Eye (tissue), 1 donor: ENCODE data around the gene RBKS.

Experiments
- DNase-seq: peaks from one replicate; pipeline ENCODE4 v3.0.0-alpha.2; 2015

Gene RBKS

GRCh38 chr2:27828305-27828704, 61.9 kb downstream of the RBKS start:
- no peak for DNase-seq

- DNase-seq, result no peak
These were observed 65.8 kb downstream of the RBKS start for GRCh38 chr2:27824401-27824800.

- DNase-seq, result no peak
These were observed 66.6 kb downstream of the RBKS start for GRCh38 chr2:27823569-27823968.

- DNase-seq, result no peak
These were observed 67.1 kb downstream of the RBKS start for GRCh38 chr2:27823135-27823534.

- no peak for DNase-seq
These were observed 68.1 kb downstream of the RBKS start for GRCh38 chr2:27822049-27822448.

- DNase-seq, result peak; percentile 46
These were observed 74.2 kb downstream of the RBKS start for GRCh38 chr2:27815860-27816438.

- DNase-seq, result no peak
These were observed 75.4 kb downstream of the RBKS start for GRCh38 chr2:27814758-27815157.

GRCh38 chr2:27811768-27812167, 78.4 kb downstream of the RBKS start:
- DNase-seq, result no peak

- no peak for DNase-seq
These were observed 79.7 kb downstream of the RBKS start for GRCh38 chr2:27810455-27810854.

GRCh38 chr2:27809761-27810241, 80.4 kb downstream of the RBKS start:
- DNase-seq, result no peak

GRCh38 chr2:27808984-27809383, 81.2 kb downstream of the RBKS start:
- DNase-seq, result no peak

GRCh38 chr2:27808418-27808817, 81.8 kb downstream of the RBKS start:
- DNase-seq, result no peak

- DNase-seq, result no peak
These were observed 82.7 kb downstream of the RBKS start for GRCh38 chr2:27807476-27807875.

- no peak for DNase-seq
These were observed 83.7 kb downstream of the RBKS start for GRCh38 chr2:27806311-27807059.

GRCh38 chr2:27805180-27805579, 85.0 kb downstream of the RBKS start:
- DNase-seq, result no peak

GRCh38 chr2:27804146-27804545, 86.0 kb downstream of the RBKS start:
- DNase-seq, result no peak

- DNase-seq, result no peak
These were observed 87.1 kb downstream of the RBKS start for GRCh38 chr2:27803046-27803445.

- no peak for DNase-seq
These were observed 87.6 kb downstream of the RBKS start for GRCh38 chr2:27802547-27802946.

GRCh38 chr2:27800856-27801255, 89.3 kb downstream of the RBKS start:
- DNase-seq, result no peak

- DNase-seq, result peak; percentile 18
These were observed 90.6 kb downstream of the RBKS start for GRCh38 chr2:27799646-27800010.

GRCh38 chr2:27798948-27799645, 91.1 kb downstream of the RBKS start:
- DNase-seq, result peak; percentile 77

- no peak for DNase-seq
These were observed 91.7 kb downstream of the RBKS start for GRCh38 chr2:27798486-27798885.

- DNase-seq, result no peak
These were observed 92.3 kb downstream of the RBKS start for GRCh38 chr2:27797841-27798240.
